Stimulated activated CD4-positive, alpha-beta T cell treated with anti-CD3 and anti-CD28 coated beads, Interleukin-2, amount 100 ng/mL, for 4 hours (primary cell): ENCODE results near the gene ATF4.

Source experiments
- DNase-seq: peaks from one replicate; pipeline ENCODE4 v3.0.0-alpha.2; 2020; ENCODE audit warnings: low read depth

The ATF4 gene

GRCh38 chr22:39558950-39559349 lies 38.6 kb downstream of the ATF4 start:
- no peak for DNase-seq

DNA sequence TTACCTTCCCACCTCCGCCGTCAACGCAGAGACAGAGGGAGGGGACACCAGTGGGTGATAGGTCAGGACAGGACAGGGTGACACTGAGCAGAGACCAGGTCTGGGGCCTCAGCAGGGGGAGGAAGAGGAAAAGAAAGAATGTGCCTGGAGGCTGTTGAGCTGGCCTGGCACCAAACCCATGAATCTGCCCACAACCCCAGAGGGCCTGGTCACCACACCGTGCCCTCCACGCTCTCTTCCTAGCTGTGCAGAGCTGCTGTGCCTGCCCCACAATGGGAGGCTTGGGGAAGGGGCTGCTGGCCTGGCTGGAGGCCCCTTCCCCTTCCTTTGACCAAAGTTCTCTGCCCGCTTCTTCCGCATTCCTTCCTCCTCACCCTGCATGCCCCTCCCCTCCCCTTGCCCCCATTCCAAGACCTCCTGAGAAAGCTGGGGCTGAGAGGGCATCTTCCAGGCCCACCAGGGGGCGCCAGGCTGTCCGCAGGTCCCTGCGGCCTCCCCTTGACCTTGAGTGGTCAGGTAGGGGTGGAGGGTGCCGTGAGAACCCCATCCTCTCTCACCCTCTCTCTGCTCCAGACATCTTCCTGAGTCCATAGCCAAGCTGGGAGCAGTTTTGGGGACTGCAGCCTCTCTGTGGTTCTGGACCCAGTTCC lies 39.2 kb downstream of the ATF4 start:
- DNase-seq: no peak

GRCh38 chr22:39560127-39560526 lies 39.8 kb downstream of the ATF4 start:
- no peak for DNase-seq

DNA sequence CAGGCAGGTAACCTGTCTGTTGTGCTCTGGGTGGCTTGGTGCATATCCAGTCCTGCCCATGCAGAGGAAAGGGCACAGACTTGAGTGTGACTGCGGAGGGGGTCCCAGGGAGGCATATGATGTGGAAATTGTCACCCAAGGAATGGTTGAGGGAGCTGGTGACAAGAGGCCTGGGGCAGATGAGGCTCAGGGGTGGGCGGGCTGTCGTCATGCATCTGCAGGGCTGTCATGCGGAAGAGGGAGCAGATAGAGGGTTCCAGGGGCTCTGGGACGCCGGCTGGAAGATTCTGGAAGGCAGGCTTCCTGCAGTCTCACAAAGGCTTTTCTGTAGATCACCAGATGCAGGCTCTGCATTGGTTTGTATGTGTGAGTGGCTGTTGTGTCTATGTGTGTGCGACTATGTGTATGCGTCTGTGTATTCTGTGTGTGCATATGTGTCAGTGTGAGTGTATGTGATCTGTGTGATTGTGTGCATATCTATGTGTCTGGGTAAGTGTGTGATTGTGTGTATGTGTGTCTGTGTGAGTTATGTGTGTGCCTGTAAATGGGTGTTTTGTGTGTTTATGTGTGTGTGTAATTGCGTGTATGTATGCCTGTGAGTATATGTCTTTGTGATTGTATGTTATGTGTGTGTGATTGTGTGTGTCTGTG lies 42.6 kb downstream of the ATF4 start:
- no peak for DNase-seq

DNA sequence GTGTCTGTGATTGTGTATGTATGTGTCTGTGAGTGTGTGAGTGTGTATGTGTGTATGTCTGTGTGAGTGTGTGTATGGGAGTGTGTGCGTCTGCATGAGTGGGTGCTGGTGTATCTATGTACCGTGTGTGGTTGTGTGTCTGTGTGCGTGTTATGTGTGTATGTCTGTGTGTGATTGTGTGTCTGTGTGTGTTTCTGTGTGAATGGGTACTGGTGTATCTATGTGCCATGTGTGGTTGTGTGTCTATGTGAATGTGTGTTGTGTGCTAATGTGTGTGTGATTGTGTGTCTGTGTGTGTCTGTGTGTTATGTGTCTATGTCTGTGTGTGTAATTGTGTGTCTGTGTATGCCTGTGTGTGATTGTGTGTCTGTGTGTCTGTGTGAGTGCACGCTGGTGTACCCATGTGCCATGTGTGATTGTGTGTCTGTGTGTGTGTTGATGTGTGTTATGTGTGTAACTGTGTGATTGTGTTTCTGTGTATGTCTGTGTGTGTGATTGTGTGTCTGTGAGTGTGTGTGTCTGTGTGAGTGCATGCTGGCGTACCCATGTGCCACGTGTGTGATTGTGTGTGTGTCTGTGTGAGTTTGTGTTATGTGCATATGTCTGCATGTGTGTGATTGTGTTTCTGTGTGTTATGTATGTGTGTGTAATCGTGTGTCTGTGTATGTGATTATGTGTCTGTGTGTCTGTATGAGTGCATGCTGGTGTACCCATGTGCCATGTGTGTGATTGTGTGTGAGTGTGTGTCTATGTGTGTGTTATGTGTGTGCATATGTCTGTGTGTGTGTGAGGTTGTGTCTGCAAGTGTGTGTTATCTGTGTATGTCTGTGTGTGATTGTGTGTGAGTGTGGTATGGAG lies 43.4 kb downstream of the ATF4 start:
- DNase-seq: no peak

DNA sequence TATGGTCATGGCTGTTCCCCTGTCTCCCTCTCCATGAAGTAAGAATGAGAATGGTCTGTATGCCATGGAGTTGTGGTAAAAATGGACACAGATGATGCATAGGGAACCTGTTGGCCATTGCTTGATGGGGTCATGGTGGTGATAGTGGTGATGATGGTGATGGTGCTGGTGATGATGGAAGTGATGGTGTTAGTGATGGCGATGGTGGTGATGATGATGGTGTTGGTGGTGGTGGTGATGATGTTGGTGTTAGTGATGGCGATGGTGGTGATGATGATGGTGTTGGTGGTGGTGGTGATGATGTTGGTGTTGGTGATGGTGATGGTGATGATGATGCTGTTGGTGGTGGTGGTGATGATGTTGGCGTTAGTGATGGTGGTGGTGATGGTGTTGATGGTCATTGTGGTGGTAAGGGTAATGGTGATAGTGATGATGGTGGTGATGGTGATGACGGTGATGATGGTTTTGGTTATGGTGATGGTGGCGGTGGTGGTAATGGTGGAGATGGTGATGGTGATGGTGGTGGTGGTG lies 45.1 kb downstream of the ATF4 start:
- no peak for DNase-seq

DNA sequence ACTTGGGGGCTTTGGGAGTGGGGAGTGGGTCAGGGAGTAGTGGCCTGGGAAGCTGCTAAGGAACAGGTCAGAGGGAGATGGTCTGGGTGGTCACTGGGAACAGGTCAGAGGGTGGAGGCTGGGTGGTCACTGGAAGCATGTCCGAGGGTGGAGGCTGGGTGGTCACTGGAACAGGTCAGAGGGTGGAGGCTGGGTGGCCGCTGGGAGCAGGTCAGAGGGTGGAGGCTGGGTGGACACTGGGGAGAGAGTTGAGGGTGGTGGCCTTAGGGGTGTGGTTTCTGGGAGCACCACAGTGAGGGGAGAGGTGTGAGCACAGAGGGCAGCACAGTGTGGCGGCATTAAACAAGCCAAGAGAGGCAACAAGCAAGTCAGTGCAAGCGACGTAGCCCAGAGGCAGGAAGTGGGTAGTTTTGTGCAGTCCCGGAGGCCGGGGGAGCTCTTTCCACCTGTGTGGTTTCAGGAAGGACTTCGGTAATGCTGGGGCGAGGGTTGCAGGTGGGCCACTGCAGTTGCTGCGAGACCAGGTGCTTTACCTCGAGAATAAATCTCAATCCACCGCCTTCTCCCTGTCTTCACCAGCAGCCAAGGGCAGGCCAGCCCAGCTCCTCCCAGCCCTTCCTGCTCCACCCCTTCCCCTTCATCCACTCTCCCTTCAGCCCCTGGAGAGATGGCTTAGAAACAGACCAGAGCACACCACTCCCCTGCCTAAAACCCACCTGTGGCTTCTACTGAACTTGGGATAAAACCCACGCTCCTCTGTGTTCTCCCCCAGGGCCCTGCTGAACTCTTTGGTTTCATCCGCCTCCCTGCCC lies 47.0 kb downstream of the ATF4 start:
- no peak for DNase-seq

- DNase-seq: no peak
These were observed 48.1 kb downstream of the ATF4 start for GRCh38 chr22:39568278-39568981.

DNA sequence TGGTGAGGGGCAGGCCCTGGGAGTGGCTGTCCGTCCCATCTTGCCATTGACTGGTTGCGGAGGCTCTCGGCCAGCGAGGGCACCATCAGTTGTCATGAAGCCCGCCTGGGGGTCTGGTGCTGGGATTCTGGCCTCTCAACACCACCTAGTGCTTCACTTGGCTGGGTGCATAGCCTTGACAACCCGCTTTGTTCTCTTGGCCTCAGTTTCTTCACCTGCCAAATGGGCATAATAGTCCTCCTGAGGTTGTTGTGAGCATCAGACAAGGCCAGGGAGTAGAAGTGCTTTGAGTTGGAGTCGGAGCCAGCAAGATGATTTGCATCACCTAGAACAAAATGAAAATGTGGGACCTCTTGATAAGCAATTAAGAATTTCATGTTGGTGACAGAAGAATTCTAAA lies 48.7 kb downstream of the ATF4 start:
- DNase-seq: no peak

- DNase-seq: no peak
These were observed 49.9 kb downstream of the ATF4 start for GRCh38 chr22:39570226-39570625.

DNA sequence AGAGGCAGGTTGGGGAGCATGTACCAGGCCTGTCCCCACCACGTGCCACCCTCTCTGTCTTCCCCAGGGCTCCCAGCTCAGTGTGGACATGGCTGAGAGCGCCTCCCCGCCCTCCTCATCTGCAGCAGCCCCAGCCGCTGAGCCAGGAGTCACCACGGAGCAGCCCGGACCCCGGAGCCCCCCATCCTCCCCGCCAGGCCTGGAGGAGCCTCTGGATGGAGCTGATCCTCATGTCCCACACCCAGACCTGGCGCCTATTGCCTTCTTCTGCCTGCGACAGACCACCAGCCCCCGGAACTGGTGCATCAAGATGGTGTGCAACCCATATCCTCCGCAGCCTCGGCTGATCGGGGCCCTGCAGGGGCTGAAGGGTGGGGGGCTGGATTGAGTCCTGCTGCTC lies 50.3 kb downstream of the ATF4 start, which contains the start of gene CACNA1I:
Gene CACNA1I, plus strand, starts transcription at position 89 of the 400 bp plus-strand sequence. Its CDS starts 0 bp downstream, at position 89.
- no peak for DNase-seq

DNA sequence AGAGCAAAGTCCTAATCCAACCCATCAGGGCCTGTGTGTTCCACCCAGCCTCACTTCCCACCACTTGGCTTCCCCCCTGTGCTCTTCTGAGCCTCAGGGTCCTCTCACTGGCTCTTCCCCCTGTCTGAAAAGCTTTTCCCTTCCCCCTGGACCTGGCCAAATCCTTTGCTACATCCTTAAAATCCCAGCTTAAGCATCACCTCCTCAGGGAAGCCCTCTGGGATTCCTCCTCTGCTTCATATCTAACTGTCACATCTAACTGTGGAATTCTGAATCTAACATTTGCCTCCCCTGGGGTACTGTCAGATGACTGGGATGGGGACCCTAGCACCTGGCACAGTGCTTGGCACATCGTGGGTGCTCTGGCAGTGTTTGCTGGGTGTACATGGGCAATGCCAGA lies 51.2 kb downstream of the ATF4 start:
- DNase-seq: no peak
